Thyroid gland (tissue), 4 donors: ENCODE results near the gene PWWP2A.

Experiments used
- CTCF ChIP-seq, 6 experiments: fragments of 200-600 bp in 3 of 6; fragments of 450-650 bp in 3 of 6; sonication (generic) in 3 of 6; IDR thresholded peaks; one replicate each; pipeline ENCODE4 v1.5.1; 2016 to 2019; ENCODE audit warnings: antibody characterized with exemption in 6 of 6, mild to moderate bottlenecking in 2 of 6, inconsistent platforms in 1 of 6, moderate library complexity in 1 of 6
- POLR2A ChIP-seq, 2 donors: fragments of 450-650 bp; IDR thresholded peaks; one replicate each; pipeline ENCODE4 v1.6.1; 2017; ENCODE audit warnings: antibody characterized with exemption in 2 of 2, mild to moderate bottlenecking in 2 of 2, moderate library complexity in 1 of 2

- TF ChIP-seq CTCF (IDR thresholded peaks at IDR 0.05) (no peak), POLR2A (IDR thresholded peaks at IDR 0.05) (no peak)
These were observed 36.4 kb downstream of the PWWP2A start for GRCh38 chr5:160082614-160083500.
